GM12891 (cell line): ENCODE data around the gene RAD23A.

Experiments used
- POLR2A ChIP-seq: IDR thresholded peaks from 2 replicates; pipeline ENCODE4 v1.6.1; 2011; ENCODE audit warnings: low read depth, low read length, control low read depth
- POLR2AphosphoS5 ChIP-seq: IDR thresholded peaks from 2 replicates; pipeline ENCODE4 v1.6.1; 2011; ENCODE audit warnings: low read depth, low read length, control low read depth

- no peak; the same call in none of the 2 replicates for TF ChIP-seq POLR2AphosphoS5
- TF ChIP-seq POLR2A, result peak; percentile 44
Observed at GRCh38 chr19:12953799-12954611, 8.3 kb downstream of the RAD23A start.
